HK-2 (cell line): ENCODE measurements around the gene USP33.
"Not testable (repeated sequence)": the region's sequence is repeated elsewhere in the genome, so short reads cannot be mapped to it uniquely, and the experiment has no call there.

Experiments
- DNase-seq: peaks from one replicate; pipeline ENCODE4 v3.0.0-alpha.2; 2018; ENCODE audit not compliant: unreplicated experiment

USP33 gene

DNA sequence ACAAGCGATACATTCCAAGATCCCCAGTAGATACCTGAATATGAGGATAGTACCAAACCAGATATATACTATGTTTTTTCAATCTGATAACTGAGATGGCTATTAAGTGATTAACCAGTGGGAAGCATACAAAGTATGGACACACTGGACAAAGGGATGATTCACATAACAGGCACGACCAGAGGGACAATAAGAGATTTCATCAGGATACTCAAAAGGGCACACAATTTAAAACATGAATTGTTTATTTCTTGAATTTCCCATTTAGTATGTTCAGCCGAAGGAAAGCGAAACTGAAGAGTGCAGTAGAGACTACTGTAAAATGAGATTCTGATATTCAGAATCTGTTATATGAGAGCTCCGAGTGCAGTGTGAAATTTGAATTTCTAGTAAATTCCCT lies 87.8 kb downstream of the USP33 start:
- DNase-seq: no peak

DNA sequence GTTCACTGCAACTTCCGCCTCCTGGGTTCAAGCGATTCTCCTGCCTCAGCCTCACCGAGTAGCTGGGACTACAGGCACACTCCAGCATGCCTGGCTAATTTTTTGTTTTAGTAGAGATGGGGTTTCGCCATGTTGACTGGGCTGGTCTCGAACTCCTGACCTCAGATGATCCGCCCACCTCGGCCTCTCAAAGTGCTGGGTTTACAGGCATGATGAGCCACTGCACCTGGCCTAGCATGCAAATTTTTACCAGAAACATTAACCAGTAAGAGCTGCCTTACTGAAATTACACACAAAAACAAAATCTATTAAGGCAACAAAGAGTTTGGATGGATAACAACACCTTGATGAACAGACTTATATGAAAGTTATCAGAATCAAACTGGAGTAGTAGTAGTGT lies 89.3 kb downstream of the USP33 start:
- DNase-seq: no peak

DNA sequence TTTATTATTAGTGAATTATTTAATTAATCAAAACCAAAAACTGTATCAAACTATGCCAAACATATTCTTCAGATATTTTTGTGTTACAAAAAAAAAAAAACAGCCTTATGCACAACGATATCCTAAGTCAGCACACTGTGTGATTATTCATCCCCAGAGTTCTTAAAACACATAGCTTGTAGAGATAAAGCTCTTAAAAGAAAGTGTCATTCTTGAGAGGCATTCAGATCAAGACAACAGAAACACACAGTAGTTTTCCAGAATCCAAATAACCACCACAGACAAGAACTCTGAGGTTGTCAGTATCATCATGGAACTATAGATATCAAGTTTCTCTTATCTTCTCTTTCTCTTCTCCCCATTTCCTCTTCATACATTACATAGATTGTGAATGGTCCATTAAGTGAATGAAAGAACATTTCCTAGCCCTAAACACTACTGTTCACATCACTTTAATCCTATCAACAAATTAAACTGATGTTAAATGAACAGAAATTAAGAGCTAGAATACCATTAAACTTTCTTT lies 90.7 kb downstream of the USP33 start:
- no peak for DNase-seq

DNA sequence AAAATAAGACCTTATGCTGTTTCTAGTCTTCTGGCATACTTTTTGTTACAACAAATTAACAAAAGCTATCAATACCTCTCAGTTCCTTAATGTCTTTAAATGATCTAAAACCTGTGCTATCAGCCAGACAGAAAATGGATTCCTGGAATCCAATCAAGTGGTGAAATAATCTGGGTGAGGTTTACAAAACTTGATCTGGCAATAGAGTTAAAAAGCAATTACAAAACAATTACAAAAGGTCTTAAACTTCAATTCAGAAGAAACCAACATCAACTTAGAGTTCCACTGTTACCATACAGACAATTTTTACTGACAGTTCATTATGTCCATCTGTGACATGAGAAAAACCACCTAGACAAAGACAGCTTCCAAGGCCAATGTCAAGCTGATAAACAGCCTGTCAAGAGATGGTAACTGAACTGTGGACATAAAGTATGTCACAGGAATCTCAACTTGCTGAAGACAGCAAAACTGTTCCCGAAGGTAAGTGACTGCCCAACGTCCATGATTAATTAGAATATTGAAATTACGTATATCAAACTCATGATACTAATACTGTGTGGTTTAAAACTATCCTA lies 94.6 kb downstream of the USP33 start:
- DNase-seq: no peak

DNA sequence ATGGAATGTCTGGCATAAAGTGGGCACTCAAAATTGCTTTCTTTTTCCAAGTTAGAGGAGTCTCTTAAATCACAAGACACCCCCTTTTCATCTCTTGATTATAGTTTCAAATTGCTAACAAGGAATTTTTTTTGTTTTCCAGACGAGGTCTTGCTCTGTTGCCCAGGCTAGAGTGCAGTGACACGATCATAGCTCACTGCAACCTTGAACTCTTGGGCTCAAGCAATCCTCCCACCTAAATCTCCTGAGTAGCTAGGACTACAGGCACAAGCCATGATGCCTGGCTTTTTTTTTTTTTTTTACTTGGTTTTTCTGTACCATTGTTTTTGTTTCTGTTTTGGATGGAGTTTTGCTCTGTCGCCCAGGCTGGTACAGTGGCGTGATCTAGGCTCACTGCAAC lies 98.0 kb downstream of the USP33 start:
- no peak for DNase-seq

DNA sequence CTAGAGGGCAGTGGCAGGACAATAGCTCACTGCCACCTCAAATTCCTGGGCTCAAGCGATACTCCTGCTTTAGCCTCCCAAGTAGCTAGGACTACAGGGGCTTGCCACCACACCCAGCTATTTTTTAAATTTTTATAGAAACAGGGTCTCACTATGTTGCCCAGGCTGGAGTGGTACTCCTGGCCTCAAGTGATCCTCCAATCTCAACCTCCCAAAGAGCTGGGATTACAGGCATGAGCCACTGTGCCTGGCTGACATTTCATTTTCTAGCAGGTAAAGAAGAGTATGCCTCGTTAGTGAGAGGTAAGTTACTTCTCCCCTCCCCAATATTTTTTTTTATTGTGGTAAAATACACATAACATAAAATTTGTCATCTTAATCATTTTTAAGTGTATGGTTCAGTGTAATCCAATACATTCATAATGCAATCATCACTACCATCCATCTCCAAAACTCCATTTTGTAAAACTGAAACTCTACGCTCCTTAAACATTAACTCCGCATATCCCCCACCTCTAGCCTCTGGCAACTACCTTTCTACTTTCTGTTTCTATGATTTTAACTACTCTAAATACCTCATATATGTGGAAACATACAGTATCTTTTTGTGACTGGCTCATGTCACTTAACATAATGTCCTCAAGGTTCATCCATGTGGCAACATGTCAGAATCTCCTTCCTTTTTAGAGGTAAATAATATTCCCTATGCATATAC lies 99.6 kb downstream of the USP33 start:
- DNase-seq: no peak

DNA sequence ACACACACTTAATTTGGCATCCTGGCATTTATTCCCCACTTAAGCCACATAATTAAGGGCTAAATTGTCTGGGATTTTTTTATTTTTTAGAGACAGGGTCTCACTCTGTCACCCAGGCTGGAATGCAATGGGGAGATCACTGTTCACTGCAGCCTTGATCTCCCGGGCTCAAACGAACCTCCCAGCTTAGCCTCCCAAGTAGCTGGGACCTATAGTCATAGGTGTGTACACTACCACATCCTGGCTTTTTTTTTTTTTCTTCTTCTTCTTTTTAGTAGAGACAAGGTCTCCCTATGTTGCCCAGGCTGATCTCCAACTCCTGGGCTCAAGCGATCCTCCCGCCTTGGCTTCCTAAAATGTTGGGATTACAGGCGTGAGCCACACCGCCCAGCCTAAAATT lies 101.4 kb downstream of the USP33 start:
- DNase-seq: no peak

DNA sequence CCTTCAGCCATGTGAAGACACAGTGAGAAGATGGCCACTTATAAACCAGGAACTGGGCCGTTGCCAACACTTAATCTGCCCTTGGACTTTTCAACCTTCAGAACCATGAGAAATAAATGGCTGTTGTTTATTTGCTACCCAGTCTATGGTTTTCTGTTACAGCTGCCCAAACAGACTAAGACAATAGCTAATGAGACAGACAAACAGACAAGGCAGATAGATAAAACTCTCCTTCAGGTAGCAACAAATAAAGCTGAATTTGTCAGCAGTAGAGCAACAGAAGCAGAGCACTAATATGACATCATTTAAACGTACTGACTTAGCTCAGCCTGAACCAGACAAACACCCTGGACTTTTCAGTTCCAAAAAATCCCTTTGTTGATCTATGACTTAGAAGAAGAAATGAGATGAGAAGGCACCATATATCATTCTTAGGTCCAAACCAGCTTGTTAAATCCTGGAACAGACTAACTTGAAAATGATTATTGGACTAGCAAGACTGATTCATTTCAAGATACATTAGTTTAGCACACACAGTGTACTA lies 104.1 kb downstream of the USP33 start:
- DNase-seq: no peak

DNA sequence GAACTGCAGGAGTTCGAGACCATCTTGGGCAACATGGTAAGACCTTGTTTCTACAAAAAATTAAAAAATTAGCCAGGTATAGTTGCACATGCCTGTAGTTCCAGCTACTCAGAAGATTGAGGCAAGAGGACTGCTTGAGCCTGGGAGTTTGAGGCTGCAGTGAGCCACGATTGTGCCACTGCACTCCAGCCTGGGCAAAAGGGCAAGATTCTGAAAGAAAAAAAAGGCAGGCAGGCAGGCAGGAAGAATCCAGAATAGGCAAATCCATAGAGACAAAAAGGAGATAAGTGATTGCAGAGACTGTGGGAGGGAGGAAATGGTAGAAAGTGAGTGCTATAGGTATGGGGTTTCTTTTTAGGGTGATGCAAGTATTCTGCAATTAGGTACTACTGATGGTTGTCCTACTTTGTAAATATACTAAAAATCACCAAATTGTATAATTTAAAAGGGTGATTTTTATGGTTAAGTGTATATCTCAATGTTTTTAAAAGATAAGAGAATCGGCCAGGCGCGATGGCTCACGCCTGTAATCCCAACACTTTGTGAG lies 106.6 kb downstream of the USP33 start:
- no peak for DNase-seq

DNA sequence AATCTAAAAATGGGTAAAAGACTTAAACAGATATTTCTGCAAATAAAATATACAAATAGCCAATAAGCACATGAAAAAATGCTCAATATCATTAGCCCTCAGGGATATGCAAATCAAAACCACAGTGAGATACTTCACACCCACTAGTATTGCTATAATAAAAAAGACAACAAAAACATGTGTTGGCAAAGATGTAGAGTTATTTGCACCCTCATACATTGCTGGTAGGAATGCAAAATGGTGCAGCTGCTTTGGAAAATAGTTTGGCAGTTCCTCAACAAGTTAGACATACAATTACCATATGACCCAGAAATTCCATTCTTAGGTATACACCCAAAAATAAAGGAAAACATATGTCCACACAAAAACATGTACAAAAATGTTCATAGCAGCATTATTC lies 107.4 kb downstream of the USP33 start:
- no peak for DNase-seq

DNA sequence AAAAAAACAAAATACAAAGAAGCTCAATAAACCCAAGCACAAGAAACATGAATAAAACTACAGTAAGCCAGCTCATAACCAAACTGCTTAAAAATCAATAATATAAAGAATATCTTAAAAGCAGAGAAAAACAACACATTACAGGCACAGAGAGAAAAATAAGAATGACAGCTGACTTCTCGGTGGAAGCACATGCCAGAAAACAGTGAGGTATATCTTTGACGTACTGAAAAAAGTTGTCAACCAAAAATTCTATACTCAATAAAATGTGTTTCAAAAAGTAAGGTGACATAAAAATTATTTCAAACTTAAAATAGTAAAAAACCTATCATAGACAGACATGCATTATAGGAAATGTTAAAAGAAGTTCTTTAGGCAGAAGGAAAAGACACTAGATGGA lies 110.5 kb downstream of the USP33 start:
- DNase-seq: no peak

DNA sequence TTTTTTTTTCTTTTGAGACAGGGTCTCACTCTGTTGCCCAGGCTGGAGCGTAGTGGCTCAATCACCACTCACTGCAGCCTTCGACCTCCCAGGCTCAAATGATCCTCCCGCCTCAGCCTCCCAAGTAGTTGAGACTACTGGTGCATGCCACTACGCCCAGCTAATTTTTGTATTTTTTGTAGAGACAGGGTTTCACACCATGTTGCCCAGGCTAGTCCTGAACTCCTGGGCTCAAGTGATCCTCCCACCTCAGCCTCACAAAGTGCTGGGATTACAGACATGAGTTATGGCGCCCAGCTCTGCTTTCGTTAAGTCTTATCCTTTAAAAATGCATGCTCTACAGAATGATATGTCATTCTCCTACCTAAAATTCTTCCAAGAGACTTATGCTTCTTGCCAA lies 113.4 kb downstream of the USP33 start:
- DNase-seq: not testable (repeated sequence)
